Upper lobe of left lung (tissue), 4 donors: ENCODE data around the gene ASB18.

Source experiments
- CTCF ChIP-seq, 6 experiments: fragments of 450-650 bp in 4 of 6; fragments of 200-600 bp in 2 of 6; sonication (generic) in 2 of 6; IDR thresholded peaks; one replicate each; pipeline ENCODE4 v1.5.1; 2016 to 2019; ENCODE audit warnings: antibody characterized with exemption in 6 of 6
- EP300 ChIP-seq, 4 donors: sonication (generic); formaldehyde crosslinking; IDR thresholded peaks; one replicate each; pipeline ENCODE4 v1.5.1; 2017; ENCODE audit warnings: antibody characterized with exemption in 4 of 4, control low read depth in 2 of 4
- POLR2A ChIP-seq, 4 donors: fragments of 450-650 bp; IDR thresholded peaks; one replicate each; pipeline ENCODE4 v1.5.1; 2016 to 2017; ENCODE audit warnings: antibody characterized with exemption in 4 of 4, mild to moderate bottlenecking in 2 of 4
- POLR2AphosphoS5 ChIP-seq, 2 donors: sonication (generic); formaldehyde crosslinking; IDR thresholded peaks; one replicate each; pipeline ENCODE4 v1.5.1; 2017; ENCODE audit warnings: antibody characterized with exemption in 2 of 2

DNA sequence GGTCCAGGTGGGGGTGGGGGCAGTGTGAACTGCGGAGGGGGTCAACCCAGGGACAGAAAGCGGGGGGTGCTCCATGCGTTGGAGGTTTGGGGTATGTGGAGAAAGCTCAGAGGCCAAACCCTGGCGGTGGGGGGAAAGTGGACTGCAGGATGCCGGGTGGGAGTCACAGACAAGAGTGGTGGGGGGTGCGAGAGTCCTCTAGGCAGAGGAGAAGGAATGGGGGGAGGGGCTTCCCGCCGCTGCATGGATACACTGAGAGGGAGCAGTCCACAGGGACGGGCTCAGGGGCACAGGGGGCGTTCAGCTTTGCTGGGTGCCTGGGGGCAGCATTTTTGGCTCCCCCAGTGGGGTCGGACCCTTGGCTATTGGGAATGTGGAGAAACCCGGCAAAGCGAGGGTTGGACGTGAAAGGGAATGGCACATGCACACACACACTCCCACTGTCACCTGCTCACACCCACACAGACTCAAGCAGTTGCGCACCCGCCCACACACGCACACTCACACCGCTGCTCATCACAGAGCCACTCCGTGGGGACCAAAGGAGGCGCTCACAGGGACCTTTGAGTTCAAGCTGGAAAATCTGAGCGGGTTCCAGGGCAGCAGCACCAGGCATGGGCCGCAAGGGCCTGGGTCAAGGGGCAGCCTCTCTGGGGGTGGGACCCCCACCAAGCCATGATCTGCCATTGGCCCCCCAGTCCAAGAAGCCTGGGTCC is 103.7 kb downstream of the ASB18 start:
- no peak for TF ChIP-seq POLR2A (IDR thresholded peaks at IDR 0.05)
- TF ChIP-seq CTCF (IDR thresholded peaks at IDR 0.05) = no peak
- no peak for TF ChIP-seq POLR2AphosphoS5 (IDR thresholded peaks at IDR 0.05)
- TF ChIP-seq EP300 (IDR thresholded peaks at IDR 0.05) = no peak
